Measurements from ENCODE around the gene CNTF. TPM values are rescaled to one million over a fixed set of nuclear protein-coding genes. Genes with fewer than 3 reads are reported as not detected.

The CNTF gene
- total and polyA plus RNA-seq, 2 experiments from 2014 or later: 0.46 to 1.6 TPM

DNA sequence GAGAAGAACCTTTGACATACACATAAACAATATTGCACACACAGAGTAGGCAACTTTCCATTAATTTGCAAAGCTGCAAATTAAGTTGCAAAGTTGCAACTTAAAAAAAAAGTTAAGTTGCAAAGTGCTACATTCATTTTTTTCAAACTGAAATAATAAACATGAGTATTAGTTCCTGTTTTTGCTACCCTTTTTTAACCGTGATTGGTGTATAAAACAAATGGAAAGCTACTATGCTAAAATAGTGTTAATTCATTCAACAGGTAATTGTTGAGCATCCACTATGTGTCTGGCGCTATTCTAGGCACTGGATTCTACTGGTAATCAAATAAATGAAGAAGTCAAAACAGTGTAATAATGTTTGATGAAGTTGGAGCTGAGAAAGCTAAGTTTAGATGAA lies 35.5 kb upstream of the CNTF start:
- WGBS, 2 experiments (ENCODE audit: low coverage in 1 of 2, low lambda C conversion rate in 2 of 2, missing lambda C conversion rate in 2 of 2): 80 to 86% methylated on average over 2 of the region's 2 CpGs
- H3K36me3 ChIP-seq (ENCODE audit: low read depth): peaks cover 26% of the 10 kb centered on the region
- no peaks in the 10 kb centered on the region; the same call in 1 of the 2 replicates for H3F3A ChIP-seq (ENCODE audit: insufficient read depth)
- H3K9ac ChIP-seq: no peak overlapping the region
- no peak overlapping the region for H3K4me3 ChIP-seq
- H4K20me1 ChIP-seq (ENCODE audit: insufficient read depth): no peaks in the 10 kb centered on the region
- DNase-seq: no peak
- TF ChIP-seq EZH2 (IDR thresholded peaks at IDR 0.05; ENCODE audit: insufficient read depth, poor library complexity, severe bottlenecking) (no peak), EZH2phosphoT487 (IDR thresholded peaks at IDR 0.05; ENCODE audit: insufficient read depth, low read depth) (no peak)
- H3K9me2 ChIP-seq (ENCODE audit: insufficient read depth): no peaks in the 10 kb centered on the region
- no peaks in the 10 kb centered on the region for H3K27me3 ChIP-seq (replicated peaks; ENCODE audit: insufficient read depth)
- in situ Hi-C loops (cut with MboI): no loop called here
- H3K27ac ChIP-seq: no peak overlapping the region
- peaks cover 21% of the 10 kb centered on the region for H3K4me1 ChIP-seq (ENCODE audit: insufficient read depth)
- no peak overlapping the region for H2AFZ ChIP-seq
- no peaks in the 10 kb centered on the region for H3K9me3 ChIP-seq (ENCODE audit: low read depth)
- no peak overlapping the region for H3K4me2 ChIP-seq (ENCODE audit: unreplicated experiment)
- H3K79me2 ChIP-seq (ENCODE audit: insufficient read depth): peaks cover 100% of the 10 kb centered on the region

DNA sequence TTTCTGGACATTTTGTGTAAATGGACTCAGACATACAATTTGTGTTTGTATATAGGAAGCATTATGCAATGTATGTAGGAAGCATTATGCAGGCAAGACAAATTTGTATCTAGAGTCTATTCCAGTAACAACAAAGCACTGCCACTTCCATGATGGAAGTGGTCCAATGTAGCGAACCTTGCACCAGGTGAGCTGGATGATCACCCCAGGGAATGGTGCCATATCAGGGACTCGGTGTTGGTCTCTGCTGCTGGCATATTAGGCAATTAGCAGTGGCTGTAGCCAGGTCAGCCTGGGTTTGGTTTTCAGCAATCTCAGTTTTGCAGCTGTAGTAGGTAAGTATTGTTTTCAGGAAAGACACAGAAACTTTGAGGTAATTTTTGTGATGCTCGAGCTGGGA lies 30.8 kb upstream of the CNTF start:
- Histone ChIP-seq H3K4me1 (ENCODE audit: insufficient read depth) (peaks cover 9% of the 10 kb centered on the region), H3K9me2 (ENCODE audit: insufficient read depth) (no peaks in the 10 kb centered on the region), H3K27ac (no peak overlapping the region), H3K9ac (no peak overlapping the region), H3K36me3 (ENCODE audit: low read depth) (peaks cover 22% of the 10 kb centered on the region), H3F3A (ENCODE audit: insufficient read depth) (peaks cover 8% of the 10 kb centered on the region), H3K4me3 (no peak overlapping the region), H2AFZ (no peak overlapping the region), H3K4me2 (ENCODE audit: unreplicated experiment) (no peak overlapping the region), H3K27me3 (replicated peaks; ENCODE audit: insufficient read depth) (no peaks in the 10 kb centered on the region), H4K20me1 (ENCODE audit: insufficient read depth) (no peaks in the 10 kb centered on the region), H3K79me2 (ENCODE audit: insufficient read depth) (peaks cover 100% of the 10 kb centered on the region), H3K9me3 (ENCODE audit: low read depth) (no peaks in the 10 kb centered on the region)
- in situ Hi-C loops (cut with MboI): no loop called here
- 98% methylated on average over 3 of the region's 3 CpGs for WGBS, 2 experiments (ENCODE audit: low coverage in 1 of 2, low lambda C conversion rate in 2 of 2, missing lambda C conversion rate in 2 of 2)
- TF ChIP-seq EZH2phosphoT487 (IDR thresholded peaks at IDR 0.05; ENCODE audit: insufficient read depth, low read depth): no peak
- DNase-seq: no peak

DNA sequence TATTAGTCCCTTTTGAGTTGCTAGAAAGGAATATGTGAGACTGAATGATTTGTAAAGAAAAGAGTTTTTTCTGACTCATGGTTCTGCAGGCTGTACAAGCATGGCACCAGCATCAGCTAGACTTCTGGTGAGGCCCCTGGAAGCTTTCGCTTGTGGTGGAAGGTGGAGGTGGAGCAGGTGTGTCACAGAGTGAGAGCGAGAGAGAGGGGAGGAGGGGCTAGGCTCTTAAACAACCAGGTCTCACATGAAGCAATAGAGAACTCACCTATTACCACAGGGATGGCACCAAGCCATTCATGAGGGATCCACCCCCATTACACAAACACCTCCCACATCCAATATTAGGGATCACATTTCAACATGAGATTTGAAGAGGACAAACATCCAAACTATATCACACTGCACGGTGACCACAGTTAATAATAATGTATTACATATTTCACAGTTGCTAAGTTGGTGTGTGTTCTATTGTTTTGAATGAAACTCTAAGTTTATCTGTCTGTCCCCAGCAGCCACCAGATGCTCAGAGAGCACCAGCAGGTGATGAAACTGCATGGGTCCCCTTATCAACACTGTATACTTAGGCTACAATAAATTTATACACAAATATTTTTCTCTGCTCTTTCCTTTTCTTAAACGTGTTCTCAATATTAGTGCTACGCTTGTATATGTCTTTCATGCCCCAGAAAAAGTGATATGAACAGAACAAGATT lies 29.5 kb upstream of the CNTF start:
- 59% methylated on average over 5 of the region's 5 CpGs for whole genome bisulfite sequencing, 2 experiments (ENCODE audit: low coverage in 1 of 2, low lambda C conversion rate in 2 of 2, missing lambda C conversion rate in 2 of 2)
- in situ Hi-C loops (cut with MboI): no loop called here
- DNase-seq: no peak

DNA sequence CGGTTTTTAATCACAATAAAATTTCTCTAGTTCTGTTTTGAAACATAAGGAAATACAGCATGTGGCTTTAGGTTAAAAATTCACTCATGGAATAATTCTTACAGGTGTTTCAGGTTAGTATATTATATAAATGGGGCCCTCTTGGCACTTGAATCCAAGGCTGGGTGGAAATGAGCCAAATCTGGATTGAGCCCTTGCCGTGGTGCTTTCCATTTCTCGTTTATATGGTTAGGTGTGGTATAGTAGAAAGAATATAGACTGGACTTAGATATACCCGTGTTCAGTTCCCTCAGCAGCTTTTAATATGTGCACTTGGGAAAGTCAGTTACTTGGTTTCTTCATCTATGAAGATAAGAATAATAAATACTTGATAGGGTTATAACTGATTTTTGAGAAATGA lies 27.6 kb upstream of the CNTF start:
- Histone ChIP-seq H4K20me1 (ENCODE audit: insufficient read depth) (0 out of 2 replicates have a peak, but pooled peaks cover 7% of the 10 kb centered on the region), H3F3A (ENCODE audit: insufficient read depth) (peaks cover 9% of the 10 kb centered on the region)
- in situ Hi-C loops (cut with MboI): no loop called here

More for the DNA sequence above, 29.5 kb upstream of the CNTF start:
- Histone ChIP-seq H3K9me3 (ENCODE audit: low read depth) (no peaks in the 10 kb centered on the region), H3K4me2 (ENCODE audit: unreplicated experiment) (no peak overlapping the region), H4K20me1 (ENCODE audit: insufficient read depth) (no peaks in the 10 kb centered on the region), H2AFZ (no peak overlapping the region), H3K9ac (no peak overlapping the region), H3K27ac (no peak overlapping the region), H3K9me2 (ENCODE audit: insufficient read depth) (no peaks in the 10 kb centered on the region), H3K27me3 (replicated peaks; ENCODE audit: insufficient read depth) (no peaks in the 10 kb centered on the region), H3K4me3 (no peak overlapping the region), H3K79me2 (ENCODE audit: insufficient read depth) (peaks cover 100% of the 10 kb centered on the region), H3K4me1 (ENCODE audit: insufficient read depth) (peaks cover 9% of the 10 kb centered on the region), H3F3A (ENCODE audit: insufficient read depth) (peaks cover 9% of the 10 kb centered on the region), H3K36me3 (ENCODE audit: low read depth) (peaks cover 9% of the 10 kb centered on the region; the same call in 1 of the 2 replicates)
- TF ChIP-seq EZH2 (IDR thresholded peaks at IDR 0.05; ENCODE audit: insufficient read depth, poor library complexity, severe bottlenecking) (no peak), EZH2phosphoT487 (IDR thresholded peaks at IDR 0.05; ENCODE audit: insufficient read depth, low read depth) (no peak)

More for the DNA sequence above, 27.6 kb upstream of the CNTF start:
- H3K79me2 ChIP-seq (ENCODE audit: insufficient read depth): peaks cover 100% of the 10 kb centered on the region
- TF ChIP-seq EZH2 (IDR thresholded peaks at IDR 0.05; ENCODE audit: insufficient read depth, poor library complexity, severe bottlenecking): no peak
- TF ChIP-seq EZH2phosphoT487 (IDR thresholded peaks at IDR 0.05; ENCODE audit: insufficient read depth, low read depth): no peak
- no peak overlapping the region for H3K4me2 ChIP-seq (ENCODE audit: unreplicated experiment)
- no peak for DNase-seq
- H3K27me3 ChIP-seq (replicated peaks; ENCODE audit: insufficient read depth): no peaks in the 10 kb centered on the region
- H3K9me3 ChIP-seq (ENCODE audit: low read depth): no peaks in the 10 kb centered on the region
- H3K4me1 ChIP-seq (ENCODE audit: insufficient read depth): peaks cover 9% of the 10 kb centered on the region
- no peaks in the 10 kb centered on the region for H3K9me2 ChIP-seq (ENCODE audit: insufficient read depth)
- WGBS, 2 experiments (ENCODE audit: low coverage in 1 of 2, low lambda C conversion rate in 2 of 2, missing lambda C conversion rate in 2 of 2): 87% methylated on average over 4 of the region's 4 CpGs
- no peak overlapping the region for H3K9ac ChIP-seq
- H3K27ac ChIP-seq: no peak overlapping the region
- no peak overlapping the region for H2AFZ ChIP-seq
- no peak overlapping the region for H3K4me3 ChIP-seq
- peaks cover 8% of the 10 kb centered on the region; the same call in 1 of the 2 replicates for H3K36me3 ChIP-seq (ENCODE audit: low read depth)

Measured in GM23248 (cell line).